B cell (primary cell): ENCODE measurements around the gene ATP13A5. TPM values are rescaled to one million over a fixed set of nuclear protein-coding genes. Genes with fewer than 3 reads are reported as not detected.

Experiments used
- ATAC-seq: fragments of 200-7000 bp; cut with Tn5 transposase; one replicate; pipeline ENCODE4 v1.10.0; 2021; ENCODE audit warnings: low read depth, mild to moderate bottlenecking, moderate number of reproducible peaks, moderate library complexity
- CTCF ChIA-PET: fragments of 350-600 bp; sonication (Branson Sonifier 250); formaldehyde crosslinking; loops from one replicate; lab custom pipeline; 2021; ENCODE audit warnings: antibody characterized with exemption, inconsistent platforms; lab: Charles Lee
- POLR2A ChIA-PET: fragments of 350-600 bp; sonication (Branson Sonifier 250); formaldehyde crosslinking; loops from one replicate; lab custom pipeline; 2021; ENCODE audit warnings: antibody characterized with exemption; lab: Charles Lee
- DNase-seq: peaks from one replicate; pipeline ENCODE4 v3.0.0; 2013
- H2AFZ ChIP-seq: 2 replicates; pipeline ENCODE4 v1.6.1; 2012; ENCODE audit warnings: mild to moderate bottlenecking, low read depth, low read length; ENCODE audit not compliant: insufficient read depth, poor library complexity, severe bottlenecking
- H3K27ac ChIP-seq, 2 donors: 1 replicate in 1 of 2; 2 replicates in 1 of 2; pipeline ENCODE4 v1.5.1; 2012 to 2013; ENCODE audit warnings: low read length in 2 of 2, mild to moderate bottlenecking in 2 of 2, moderate library complexity in 1 of 2
- H3K27me3 ChIP-seq, 4 experiments: fragments of 200-600 bp in 1 of 4; sonication (generic) in 1 of 4; replicated peaks in 1 of 4; 1 replicate in 2 of 4; 2 replicates in 2 of 4; pipeline versions ENCODE4 v1.6.1 to v1.7.0; 2013 to 2016; ENCODE audit warnings: low read length in 3 of 4, mild to moderate bottlenecking in 2 of 4, mixed read lengths in 1 of 4, moderate library complexity in 1 of 4; ENCODE audit not compliant: insufficient read depth in 4 of 4, control insufficient read depth in 3 of 4; ENCODE audit errors: control extremely low read depth in 1 of 4
- H3K36me3 ChIP-seq, 2 experiments: replicated peaks in 1 of 2; 1 replicate in 1 of 2; 2 replicates in 1 of 2; pipeline versions ENCODE4 v1.6.1 to v1.7.1; 2013; ENCODE audit warnings: low read length in 1 of 2; ENCODE audit not compliant: insufficient read depth in 2 of 2, control insufficient read depth in 1 of 2; ENCODE audit errors: control extremely low read depth in 1 of 2, extremely low read depth in 1 of 2
- H3K4me1 ChIP-seq, 2 donors: fragments of 200-600 bp in 1 of 2; sonication (generic) in 1 of 2; 1 replicate in 1 of 2; 2 replicates in 1 of 2; pipeline versions ENCODE4 v1.5.1 to v1.6.1; 2013 to 2017; ENCODE audit warnings: low read length in 2 of 2; ENCODE audit not compliant: control insufficient read depth in 2 of 2, insufficient read depth in 2 of 2
- H3K4me2 ChIP-seq: replicated peaks from 2 replicates; pipeline ENCODE3; 2012; ENCODE audit warnings: mild to moderate bottlenecking, low read depth, low read length; ENCODE audit not compliant: poor library complexity, severe bottlenecking
- H3K4me3 ChIP-seq, 5 experiments: fragments of 200-600 bp in 1 of 5; sonication (generic) in 1 of 5; 1 replicate in 3 of 5; 2 replicates in 2 of 5; pipeline versions ENCODE4 v1.5.1 to v1.7.0; 2011 to 2016; ENCODE audit warnings: low read length in 4 of 5, mild to moderate bottlenecking in 4 of 5, low read depth in 2 of 5, control low read depth in 1 of 5, moderate library complexity in 1 of 5; ENCODE audit not compliant: insufficient read depth in 1 of 5; ENCODE audit errors: control extremely low read depth in 1 of 5, extremely low read depth in 1 of 5
- H3K79me2 ChIP-seq: fragments of 200-600 bp; sonication (generic); one replicate; pipeline ENCODE4 v1.6.0; 2016; ENCODE audit warnings: low read length; ENCODE audit not compliant: control insufficient read depth, insufficient read depth
- H3K9ac ChIP-seq: fragments of 200-600 bp; sonication (generic); 2 replicates; pipeline ENCODE4 v1.6.1; 2017; ENCODE audit warnings: mild to moderate bottlenecking, low read length, moderate library complexity
- H3K9me3 ChIP-seq, 3 donors: one replicate each; pipeline versions ENCODE4 v1.6.1 to v1.7.1; 2013; ENCODE audit warnings: low read length in 2 of 3; ENCODE audit not compliant: control insufficient read depth in 2 of 3, insufficient read depth in 1 of 3; ENCODE audit errors: control extremely low read depth in 1 of 3
- H4K20me1 ChIP-seq: 2 replicates; pipeline ENCODE4 v1.6.0; 2012; ENCODE audit warnings: mild to moderate bottlenecking, low read length; ENCODE audit not compliant: insufficient read depth, control insufficient read depth, poor library complexity, severe bottlenecking
- H3K27ac Mint-ChIP-seq: one replicate; pipeline ENCODE4 v1.8.0; 2021; ENCODE audit warnings: mixed read lengths
- H3K27me3 Mint-ChIP-seq: one replicate; pipeline ENCODE4 v1.8.0; 2021; ENCODE audit warnings: mixed read lengths
- H3K4me1 Mint-ChIP-seq: one replicate; pipeline ENCODE4 v1.8.0; 2021; ENCODE audit warnings: mixed read lengths
- H3K4me3 Mint-ChIP-seq: one replicate; pipeline ENCODE4 v1.8.0; 2021; ENCODE audit warnings: mixed read lengths
- H3K9me3 Mint-ChIP-seq: one replicate; pipeline ENCODE4 v1.8.0; 2022; ENCODE audit warnings: mixed read lengths; ENCODE audit not compliant: insufficient read depth
- CTCF ChIP-seq: fragments of 200-600 bp; IDR thresholded peaks from one replicate; pipeline ENCODE4 v1.8.0; 2022; ENCODE audit warnings: antibody characterized with exemption, mild to moderate bottlenecking
- EZH2 ChIP-seq: IDR thresholded peaks from 2 replicates; pipeline ENCODE4 v1.6.1; 2012; ENCODE audit warnings: borderline replicate concordance, low read depth, mild to moderate bottlenecking, moderate library complexity, low read length; ENCODE audit not compliant: insufficient read depth, poor library complexity, severe bottlenecking
- WGBS: methylation state at CpG from one replicate; pipeline ENCODE4 v1.1.5; 2013; ENCODE audit warnings: missing lambda C conversion rate; ENCODE audit not compliant: insufficient coverage; 5-methylcytosine and 5-hydroxymethylcytosine counted together
- intact Hi-C: fragments of 100-400 bp; cut with micrococcal nuclease; formaldehyde crosslinking; loops from one replicate; pipeline ENCODE4 v1.10.0; 2022
- polyA plus RNA-seq: library from polyadenylated mRNA; depleted of rRNA; stranded (reverse); fragments of >200 nt; gene quantifications from 2 replicates; pipeline ENCODE4 v1.2.3, GENCODE V29; 2012
- total RNA-seq, 2 donors: library from RNA; stranded (reverse); fragments of 120-200 nt in 1 of 2; gene quantifications; 1 replicate in 1 of 2; 2 replicates in 1 of 2; pipeline versions ENCODE4 v1.2.3 to v1.2.4, GENCODE V29; 2013 to 2022

ATP13A5 gene
- total and polyA plus RNA-seq, 2 donors (not counting 1 experiment from before 2014, with no cell fraction given): 0.12 TPM; not detected in 1

GRCh38 chr3:193230610-193231009 lies 147.9 kb downstream of the ATP13A5 start:
- ChIA-PET POLR2A (no interaction called here), CTCF (no interaction called here)
- H4K20me1 ChIP-seq: no peaks in the 10 kb centered on the region
- no peaks in the 10 kb centered on the region for H3K36me3 ChIP-seq
- peaks cover 0 to 3% (median 0%) of the 10 kb centered on the region in 4 experiments for H3K27me3 ChIP-seq
- intact Hi-C loops: no loop called here
- H2AFZ ChIP-seq: no peak overlapping the region
- TF ChIP-seq CTCF (no peak), EZH2 (no peak)
- no peak for DNase-seq
- H3K4me3 ChIP-seq: no peak overlapping the region
- no peaks in the 10 kb centered on the region for H3K79me2 ChIP-seq
- no peak overlapping the region for H3K4me3 Mint-ChIP-seq
- no peaks in the 10 kb centered on the region for H3K4me1 ChIP-seq
- H3K27me3 Mint-ChIP-seq: peaks cover 10% of the 10 kb centered on the region
- ATAC-seq: no peak
- no peak overlapping the region for H3K27ac Mint-ChIP-seq
- no peak overlapping the region for H3K9ac ChIP-seq
- 97% methylated on average over 2 of the region's 4 CpGs for WGBS
- H3K9me3 ChIP-seq: no peaks in the 10 kb centered on the region
- H3K27ac ChIP-seq: no peak overlapping the region
- H3K9me3 Mint-ChIP-seq: no peaks in the 10 kb centered on the region
- no peaks in the 10 kb centered on the region for H3K4me1 Mint-ChIP-seq
- no peak overlapping the region for H3K4me2 ChIP-seq

DNA sequence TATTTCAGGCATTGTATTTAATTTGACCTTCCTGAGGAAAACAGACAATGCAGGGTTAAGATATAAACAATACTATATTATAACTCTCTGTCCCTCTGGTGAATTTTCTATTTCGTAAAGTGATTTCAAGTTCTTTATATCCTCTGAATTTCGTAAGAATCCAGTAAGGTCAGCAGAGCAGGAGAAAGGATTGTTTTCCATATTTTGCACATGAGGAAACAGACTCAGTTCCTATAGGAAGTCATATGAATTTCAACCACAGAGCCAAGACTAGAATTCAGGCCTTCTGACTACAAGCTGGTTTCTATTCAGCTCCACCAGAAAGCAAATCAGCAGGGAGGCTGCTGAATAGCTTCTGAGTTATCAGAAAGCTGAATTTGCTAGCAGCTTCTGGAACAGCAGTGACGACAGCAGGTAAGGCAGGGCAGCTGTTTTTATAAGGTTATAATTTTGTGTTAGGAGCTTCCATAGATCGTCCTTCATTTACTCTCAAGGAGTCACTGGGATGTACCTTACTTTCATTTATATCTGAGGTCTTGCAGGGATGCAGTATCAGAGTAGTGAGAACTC lies 148.6 kb downstream of the ATP13A5 start:
- H2AFZ ChIP-seq: no peak overlapping the region
- no peaks in the 10 kb centered on the region for H3K79me2 ChIP-seq
- ChIA-PET POLR2A (no interaction called here), CTCF (no interaction called here)
- no peaks in the 10 kb centered on the region for H3K9me3 Mint-ChIP-seq
- H3K4me3 Mint-ChIP-seq: no peak overlapping the region
- no peak overlapping the region for H3K27ac Mint-ChIP-seq
- H3K4me1 ChIP-seq: no peaks in the 10 kb centered on the region
- H3K9ac ChIP-seq: no peak overlapping the region
- no peak for ATAC-seq
- peaks cover 16% of the 10 kb centered on the region for H3K27me3 Mint-ChIP-seq
- no peaks in the 10 kb centered on the region for H3K4me1 Mint-ChIP-seq
- no peaks in the 10 kb centered on the region for H3K36me3 ChIP-seq
- H3K4me3 ChIP-seq: no peak overlapping the region
- DNase-seq: no peak
- H3K9me3 ChIP-seq: no peaks in the 10 kb centered on the region
- no peak overlapping the region for H3K27ac ChIP-seq
- intact Hi-C loops: no loop called here
- no peak overlapping the region for H3K4me2 ChIP-seq
- TF ChIP-seq EZH2 (no peak), CTCF (no peak)
- WGBS: no CpG with 5 or more reads among the region's 4 CpGs
- peaks cover 0 to 3% (median 0%) of the 10 kb centered on the region in 4 experiments for H3K27me3 ChIP-seq
- H4K20me1 ChIP-seq: no peaks in the 10 kb centered on the region
